Fibroblast of skin of abdomen (primary cell): ENCODE measurements around the gene MAP7.
"Not testable (repeated sequence)": the region's sequence is repeated elsewhere in the genome, so short reads cannot be mapped to it uniquely, and the experiment has no call there.

Experiments
- DNase-seq: peaks from one replicate; pipeline ENCODE4 v3.0.0-alpha.2; 2013

MAP7 gene

DNA sequence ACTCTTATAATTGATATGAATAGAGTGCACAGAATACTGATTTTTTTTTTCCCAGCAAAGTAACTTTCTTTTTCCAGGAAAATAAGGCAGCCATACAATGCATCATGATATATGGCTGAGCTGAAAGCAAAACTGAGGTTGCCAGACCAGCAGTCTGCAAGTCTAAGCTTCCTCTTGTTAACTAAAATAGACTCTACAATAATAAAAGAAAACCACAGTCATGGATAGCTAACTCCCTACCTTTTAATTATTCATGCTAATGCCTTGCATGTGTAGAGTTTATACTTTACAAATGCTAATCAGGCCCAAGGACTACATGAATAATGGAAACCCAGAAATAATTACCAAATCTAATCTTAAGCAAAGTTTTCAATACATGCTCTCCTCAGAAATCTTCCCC lies 47.4 kb downstream of the MAP7 start:
- DNase-seq = peak; percentile 21

DNA sequence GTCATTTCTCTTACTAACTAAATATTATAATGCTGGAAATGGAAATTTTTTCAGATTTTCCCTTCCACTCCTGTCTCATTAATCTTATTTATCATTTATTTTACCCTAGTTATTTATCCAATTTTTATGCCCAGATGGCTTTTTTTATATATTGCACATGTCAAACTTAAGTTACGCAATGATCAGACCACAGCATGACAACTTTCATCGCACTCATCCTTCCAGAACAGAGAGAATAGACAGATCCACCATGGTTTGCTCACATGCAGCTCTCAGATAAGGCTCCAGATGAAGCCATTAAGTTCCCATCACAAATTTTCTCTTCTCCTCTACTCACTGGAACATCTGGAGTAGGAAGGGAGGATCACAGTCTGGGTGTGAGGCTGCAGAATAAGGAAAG lies 48.7 kb downstream of the MAP7 start:
- DNase-seq = peak; percentile 9

DNA sequence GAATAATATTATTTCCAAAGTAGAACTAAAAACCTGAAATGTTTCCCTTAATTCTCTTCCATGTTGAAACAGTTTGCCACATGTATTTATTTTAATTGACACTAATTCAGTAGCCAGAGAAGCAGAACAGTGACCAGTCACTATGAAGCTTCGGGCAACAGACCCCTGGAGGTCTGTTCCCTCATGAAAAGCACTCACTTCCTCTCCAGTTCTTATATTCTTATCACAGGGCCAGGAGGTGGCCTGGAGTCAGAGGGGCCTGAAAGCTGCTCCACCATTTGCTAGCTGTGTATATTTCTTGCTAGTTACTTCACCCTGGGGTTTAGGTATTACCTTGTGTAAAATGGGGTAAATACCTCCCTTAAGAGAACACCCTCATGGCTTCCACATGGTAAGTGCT lies 49.1 kb downstream of the MAP7 start:
- DNase-seq = no peak

DNA sequence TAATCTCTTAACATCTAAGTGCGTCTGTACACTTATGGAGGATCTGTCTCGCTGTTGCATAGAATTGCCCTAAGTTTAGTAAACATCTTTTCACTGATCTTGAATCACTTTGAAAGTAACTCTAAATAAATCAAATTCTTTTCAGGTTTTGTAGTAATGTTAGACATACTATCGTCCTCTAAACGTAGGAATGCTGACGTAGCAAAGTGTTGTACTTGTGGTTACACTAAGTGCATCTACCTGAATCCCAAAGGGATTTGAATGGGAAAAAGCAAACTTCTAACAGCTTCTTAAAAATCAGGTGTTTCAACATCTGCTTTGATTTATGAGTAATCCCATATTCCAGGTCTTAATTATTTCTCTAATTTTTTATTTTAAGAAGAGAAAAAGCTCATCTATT lies 49.8 kb downstream of the MAP7 start:
- no peak for DNase-seq

DNA sequence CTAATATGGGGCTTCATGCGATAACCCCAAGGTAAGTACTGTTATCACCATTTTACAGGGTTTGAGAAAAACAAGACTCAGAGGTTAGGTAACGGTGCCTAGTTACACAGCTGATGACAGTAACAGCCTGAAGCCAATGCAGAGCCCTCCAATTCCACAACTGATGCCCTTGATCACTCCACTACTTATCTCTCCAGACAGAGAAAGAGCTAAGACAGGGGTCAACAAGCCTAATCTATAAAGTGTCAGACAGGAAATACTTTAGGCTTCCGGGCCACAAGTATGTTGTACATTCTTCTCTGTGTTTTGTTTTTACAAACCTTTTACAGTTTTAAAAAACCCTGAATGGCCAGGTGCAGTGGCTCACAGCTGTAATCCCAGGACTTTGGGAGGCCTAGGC lies 50.9 kb downstream of the MAP7 start:
- no peak for DNase-seq

DNA sequence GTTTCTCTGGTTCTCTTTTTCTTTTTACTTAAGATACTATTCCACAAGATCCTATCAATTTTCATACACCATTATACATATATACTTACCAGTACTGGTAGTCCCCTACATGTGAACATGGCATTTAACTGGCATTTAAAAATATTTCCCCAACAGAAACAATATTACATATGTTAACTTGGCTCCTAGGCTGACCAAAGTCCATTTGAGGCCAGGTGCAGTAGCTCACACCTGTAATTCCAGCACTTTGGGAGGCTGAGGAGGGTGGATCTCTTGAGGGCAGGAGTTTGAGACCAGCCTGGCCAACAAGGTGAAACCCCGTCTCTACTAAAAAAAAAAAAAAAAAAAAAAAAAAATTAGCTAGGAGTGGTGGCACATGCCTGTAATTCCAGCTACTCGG lies 53.8 kb downstream of the MAP7 start:
- DNase-seq = not testable (repeated sequence)

DNA sequence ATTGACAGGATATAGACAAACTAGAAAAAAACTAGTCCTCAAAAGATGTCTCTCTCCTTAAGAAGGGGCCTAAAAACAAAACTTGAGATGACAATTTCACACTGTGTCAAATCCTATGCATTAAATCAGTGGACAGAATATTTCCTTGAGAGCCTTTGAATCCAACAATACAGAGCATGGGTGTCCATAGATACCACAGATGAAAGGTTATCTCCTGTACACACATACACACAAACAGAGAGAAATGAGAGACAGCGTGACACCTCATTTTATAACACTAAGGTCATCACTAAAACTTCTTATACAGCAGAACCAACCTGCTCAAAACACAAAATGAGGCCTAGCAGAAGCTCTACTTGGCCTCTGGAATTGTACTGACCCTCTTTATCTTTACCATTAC lies 55.5 kb downstream of the MAP7 start:
- no peak for DNase-seq

DNA sequence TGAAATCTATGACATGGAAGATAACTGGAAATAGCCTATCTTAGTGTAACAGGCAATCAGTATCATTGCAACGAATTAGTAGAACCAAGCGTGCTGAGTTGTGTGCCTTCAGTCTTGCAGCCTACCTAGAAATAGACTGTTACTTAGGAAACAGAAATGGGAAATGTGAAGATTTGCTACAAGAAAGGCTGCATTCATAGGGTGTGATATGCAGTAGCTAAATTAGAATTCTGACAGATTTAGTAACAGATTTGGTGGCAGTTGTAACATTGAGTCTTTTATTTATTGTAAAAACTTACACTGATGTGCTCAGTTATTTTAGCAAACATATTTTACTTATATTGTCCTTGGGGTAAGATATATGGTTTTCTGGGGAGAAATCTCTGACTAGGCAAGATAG lies 56.2 kb downstream of the MAP7 start:
- DNase-seq = no peak

DNA sequence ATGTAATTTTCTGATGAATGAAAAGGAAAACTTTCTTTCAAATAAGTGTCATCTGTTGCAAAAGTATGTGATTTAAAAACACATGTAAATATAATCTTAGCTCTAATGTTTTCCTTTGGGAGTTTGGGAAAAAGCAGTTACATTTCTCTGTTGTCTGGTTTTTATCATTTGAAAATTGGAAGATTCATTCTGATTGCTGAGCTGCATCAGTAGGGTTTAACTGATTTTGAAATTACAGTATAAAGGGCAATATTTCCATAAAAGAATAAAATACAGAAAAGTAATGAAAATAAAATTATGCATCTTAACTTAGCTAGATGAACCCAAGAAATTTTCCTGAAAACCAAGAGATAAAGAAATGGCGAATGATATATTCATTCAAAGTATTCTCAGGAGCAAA lies 57.8 kb downstream of the MAP7 start:
- no peak for DNase-seq

DNA sequence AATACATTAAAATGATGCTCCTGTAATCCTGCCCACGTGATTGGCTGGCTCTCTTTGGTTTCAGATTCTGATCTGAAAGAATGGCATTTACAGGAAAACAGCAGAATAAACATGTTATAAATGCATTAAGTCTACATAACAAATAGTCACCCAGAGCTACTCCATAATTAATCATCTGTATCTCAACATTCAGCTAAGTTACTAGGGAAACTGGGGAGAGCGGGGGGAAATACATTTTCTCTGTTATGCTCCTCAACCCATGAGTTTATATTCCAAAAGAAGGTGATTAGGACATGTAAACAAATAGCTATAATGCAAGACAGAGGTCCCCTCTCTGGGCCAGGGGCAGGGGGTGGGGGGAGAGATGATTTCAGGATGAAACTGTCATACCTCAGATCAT lies 58.5 kb downstream of the MAP7 start:
- no peak for DNase-seq

DNA sequence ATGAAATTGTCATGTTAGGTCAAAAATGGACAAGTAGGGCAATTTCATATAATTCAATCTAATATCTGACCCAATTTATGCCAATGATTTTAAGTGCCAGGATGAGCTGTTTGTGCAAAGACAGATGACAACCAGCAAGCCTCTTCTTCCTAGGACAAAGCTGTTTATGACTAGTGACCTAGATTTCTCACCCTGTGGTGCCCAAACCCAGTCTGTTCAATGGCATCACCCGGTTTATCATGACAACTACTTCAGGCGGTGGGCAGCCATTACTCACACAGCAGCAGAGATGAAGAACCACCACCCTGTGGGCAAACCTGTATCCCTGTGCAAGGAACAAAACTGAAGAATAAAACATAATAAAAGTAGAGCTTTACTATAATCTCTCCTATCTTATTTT lies 59.0 kb downstream of the MAP7 start:
- DNase-seq = no peak

DNA sequence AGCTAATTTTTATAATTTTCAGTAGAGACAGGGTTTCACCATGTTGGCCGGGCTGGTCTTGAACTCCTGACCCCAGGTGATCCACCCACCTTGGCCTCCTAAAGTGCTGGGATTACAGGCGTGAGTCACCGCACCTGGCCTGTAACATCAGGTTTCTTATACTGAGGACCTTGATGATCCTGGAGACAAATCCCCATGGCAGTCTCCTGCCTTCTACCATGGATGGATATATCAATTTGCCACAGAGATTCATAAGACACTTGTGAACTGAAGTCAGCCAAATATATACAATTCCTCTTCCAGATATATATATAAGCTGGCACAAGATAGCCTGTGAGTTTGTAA lies 60.6 kb downstream of the MAP7 start:
- not testable (repeated sequence) for DNase-seq

DNA sequence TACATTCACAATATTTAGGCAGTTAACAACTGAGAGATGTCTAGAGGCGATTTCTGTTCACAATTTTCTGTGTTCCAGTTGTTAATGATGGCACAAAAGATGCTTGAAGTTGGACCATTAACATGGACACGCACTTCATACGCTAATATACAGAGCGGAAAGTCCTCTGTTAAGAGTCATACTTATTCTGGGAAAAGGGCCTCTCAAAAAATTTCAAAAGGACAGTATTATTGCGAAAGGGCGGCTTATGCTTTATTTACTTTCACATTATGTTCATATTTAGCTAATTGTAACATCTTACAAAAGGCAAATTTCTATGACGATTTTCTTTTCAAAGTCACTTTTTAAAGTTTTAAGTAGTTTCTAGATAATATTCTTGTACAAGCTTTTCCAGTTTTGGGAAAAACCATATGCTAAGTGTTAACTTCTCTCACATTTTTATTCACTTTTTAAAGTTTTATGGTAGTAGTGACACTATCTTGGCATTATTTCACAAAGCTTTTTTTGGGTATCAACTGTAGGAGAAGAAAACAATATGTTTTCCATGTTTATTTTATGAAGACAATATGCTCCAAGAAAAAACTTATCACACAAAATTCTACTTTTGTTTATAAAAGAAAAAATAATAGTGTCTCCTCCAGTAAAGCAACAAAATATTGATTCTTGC lies 62.3 kb downstream of the MAP7 start:
- no peak for DNase-seq

DNA sequence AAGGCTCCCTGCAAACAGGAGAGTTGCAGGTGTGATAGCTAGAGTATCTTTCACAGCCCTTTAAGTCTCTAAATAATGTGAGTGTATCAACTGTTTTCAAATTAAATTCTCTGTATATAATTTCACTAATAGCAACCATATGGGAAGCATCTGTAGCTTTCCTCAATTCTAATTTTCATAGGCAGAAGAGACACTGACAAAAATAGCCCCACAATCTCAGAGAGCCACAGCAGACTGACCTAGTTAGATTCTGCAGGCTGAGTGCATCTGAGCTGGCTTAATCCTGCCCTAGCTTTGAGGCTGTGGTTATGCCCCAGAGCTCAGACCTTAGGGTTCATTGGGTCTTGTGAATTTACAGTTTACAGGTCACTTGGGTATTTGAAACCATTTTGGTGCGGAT lies 63.9 kb downstream of the MAP7 start:
- no peak for DNase-seq

DNA sequence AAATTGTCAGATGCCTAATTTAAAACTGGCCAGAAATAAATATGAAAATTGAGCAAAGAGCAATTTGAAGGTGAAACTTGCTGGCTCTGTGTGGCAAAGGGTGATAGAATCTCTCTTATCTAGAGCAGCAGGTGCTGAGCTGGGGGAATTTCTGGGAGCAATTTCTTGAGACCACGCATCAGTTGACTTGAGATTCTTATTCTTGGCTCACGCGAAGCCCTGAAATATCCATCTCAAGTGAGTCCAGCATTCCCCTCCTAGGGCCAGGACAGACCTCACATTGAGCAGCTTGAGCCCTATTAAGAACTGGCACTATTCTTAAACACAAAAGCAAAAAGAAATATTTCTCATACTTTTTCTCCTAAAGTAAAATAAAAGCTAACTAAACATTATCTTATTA lies 66.3 kb downstream of the MAP7 start:
- no peak for DNase-seq

DNA sequence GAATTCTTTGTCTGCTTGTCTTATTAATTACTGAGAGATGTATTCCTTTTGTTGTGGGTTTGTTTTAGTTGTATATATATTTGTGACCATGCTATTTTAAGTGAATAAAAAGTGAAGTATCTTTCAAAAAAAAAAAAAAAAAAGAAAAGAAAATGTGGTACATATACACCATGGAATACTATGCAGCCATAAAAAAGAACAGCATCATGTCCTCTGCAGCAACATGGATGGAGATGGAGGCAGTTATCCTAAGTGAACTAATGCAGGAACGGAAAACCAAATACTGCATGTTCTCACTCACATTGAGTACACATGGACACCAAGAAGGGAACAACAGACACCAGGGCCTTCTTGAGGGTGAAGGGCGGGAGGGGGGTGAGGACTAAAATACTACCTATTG lies 67.2 kb downstream of the MAP7 start:
- DNase-seq = not testable (repeated sequence)

DNA sequence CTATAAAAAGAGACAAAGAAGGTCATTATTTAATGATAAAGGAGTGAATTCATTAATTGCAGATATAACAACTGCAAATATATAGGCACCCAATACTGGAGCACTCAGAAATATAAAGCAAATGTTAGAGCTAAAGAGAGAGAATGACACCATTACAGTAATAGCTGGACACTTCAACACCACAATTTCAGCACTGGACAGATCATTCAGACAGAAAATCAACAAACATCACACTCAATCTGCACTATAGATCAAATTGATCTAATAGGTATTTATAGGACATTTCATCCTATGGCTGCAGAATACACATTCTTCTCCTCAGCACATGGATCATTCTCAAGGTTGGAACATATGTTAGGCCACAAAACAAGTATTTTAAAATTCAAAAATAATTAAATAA lies 72.7 kb downstream of the MAP7 start:
- no peak for DNase-seq

DNA sequence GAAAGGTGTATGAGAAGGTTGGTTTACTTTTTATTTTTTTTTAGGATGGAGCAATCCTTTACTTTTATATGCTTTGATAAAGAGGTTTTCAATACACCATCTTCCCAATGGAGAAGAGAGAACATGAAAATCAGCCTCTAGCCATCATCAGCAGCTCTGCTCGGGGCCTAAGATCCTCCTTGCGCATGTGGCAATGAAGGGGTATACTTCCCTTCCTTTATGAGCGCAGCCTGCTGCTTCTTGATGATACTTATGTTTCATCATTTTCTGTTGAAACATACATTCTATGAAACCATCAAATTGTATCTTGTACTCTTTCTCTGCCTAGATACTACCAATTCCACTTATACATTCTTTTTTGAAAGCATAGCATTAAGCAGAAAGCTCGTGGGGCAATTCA lies 74.5 kb downstream of the MAP7 start:
- no peak for DNase-seq

DNA sequence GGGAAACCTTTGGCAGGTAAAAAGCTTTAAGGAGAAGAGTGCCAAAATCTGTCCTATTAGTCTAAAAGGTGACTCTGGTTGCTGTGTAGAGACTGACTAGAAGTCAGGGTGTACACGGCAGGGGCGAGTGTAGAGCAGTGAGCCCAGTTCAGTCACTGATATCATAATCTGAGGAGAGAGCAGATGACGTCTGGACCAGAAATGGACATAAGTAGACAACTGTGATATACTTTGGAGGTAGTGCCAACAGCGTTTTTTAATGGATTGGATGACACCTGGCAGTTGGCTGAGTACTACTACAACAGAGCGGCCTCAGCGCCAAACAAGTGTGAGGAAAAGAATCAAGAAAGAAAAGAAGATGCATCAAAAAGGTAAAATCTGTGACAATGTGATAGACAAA lies 76.0 kb downstream of the MAP7 start:
- no peak for DNase-seq

DNA sequence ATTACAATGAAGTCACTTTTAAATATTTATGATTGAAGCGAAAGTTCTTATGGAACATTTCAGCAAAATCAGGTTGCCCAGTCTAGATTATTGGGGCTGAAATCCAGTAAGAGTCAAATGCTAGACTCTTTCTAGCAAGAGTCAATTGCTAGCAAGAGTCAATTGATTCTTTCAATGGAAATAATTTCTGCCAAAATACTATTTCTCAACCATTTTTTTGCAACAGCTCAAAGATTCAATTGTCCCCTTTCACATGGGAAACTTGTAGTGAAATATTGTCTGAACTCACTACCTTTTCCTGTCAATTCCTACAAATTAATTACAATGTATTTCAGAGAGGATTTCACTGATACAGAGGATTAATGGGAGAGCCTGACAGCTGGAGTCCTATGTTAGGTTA lies 78.3 kb downstream of the MAP7 start:
- DNase-seq = no peak

DNA sequence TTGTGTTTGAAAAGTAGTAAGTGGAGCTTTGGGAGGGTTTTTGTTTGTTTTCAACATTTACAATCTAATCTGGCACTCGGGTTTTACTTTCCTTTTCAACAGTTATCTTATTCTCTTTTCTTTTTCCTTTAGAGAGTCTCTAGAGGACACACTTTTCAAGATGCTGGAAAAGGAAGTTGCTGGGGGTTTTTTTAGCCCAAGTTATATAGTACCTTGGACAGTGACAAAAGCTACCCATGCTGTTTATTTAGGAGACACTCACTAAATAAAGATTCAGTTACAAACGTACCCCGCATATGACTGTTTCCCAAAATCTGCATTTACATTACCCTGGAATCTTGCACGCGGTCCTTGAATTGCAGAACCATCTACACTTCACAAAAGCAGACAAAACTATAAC lies 78.8 kb downstream of the MAP7 start:
- no peak for DNase-seq

DNA sequence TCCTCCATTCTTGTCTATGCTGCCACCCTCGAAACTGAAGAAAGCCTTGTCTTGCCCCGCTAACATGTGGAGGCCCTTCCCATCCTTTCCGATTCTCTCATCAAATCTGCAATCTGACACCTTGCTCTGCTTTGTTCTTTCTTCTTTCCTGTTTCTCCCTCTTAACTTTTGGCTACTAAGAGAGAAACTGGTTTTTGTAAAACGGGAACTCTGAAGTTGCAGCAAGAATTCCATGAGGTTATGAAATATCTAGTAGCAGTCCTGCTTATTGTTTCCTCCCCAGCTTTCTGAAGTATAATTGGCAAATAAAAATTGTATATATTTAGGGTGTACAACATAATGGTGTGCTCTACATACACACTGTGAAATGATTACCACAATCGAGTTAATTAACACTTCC lies 80.2 kb downstream of the MAP7 start:
- no peak for DNase-seq

DNA sequence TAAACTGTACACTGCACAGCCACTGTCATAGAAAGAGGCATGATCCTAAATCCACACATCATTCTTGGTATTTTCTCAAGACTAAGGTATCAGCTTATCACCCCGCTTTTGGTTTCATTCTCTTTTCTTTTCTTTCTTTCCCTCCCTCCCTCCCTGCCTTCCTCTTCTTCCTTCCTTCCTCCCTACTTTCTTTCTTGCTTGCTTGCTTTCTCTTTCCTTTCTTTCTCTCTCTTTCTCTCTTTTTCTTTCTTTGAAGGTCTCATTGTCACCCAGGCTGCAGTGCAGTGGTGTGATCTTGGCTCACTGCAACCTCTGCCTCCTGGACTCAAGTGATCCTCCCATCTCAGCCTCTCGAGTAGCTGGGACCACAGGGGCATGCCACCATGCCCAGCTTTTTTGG lies 81.1 kb downstream of the MAP7 start:
- no peak for DNase-seq

DNA sequence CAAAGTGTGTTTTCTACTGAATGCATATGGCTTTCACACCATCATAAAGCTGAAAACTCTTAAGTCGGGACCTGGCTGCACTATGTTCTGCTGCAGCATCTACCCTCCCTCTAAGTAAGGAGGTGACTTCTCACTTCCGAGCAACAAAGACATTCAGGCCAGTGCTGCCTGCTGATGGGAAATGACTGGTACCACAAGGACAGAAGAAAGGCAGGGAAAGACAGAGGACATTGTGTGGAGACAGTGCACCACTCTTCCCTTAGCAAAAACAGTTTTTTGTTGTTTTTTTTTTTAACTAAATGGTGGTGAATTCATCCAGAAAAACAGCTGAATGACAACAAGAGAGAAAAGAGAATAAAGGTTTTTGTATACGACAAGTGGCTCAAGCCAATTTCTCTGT lies 81.5 kb downstream of the MAP7 start:
- DNase-seq = no peak

DNA sequence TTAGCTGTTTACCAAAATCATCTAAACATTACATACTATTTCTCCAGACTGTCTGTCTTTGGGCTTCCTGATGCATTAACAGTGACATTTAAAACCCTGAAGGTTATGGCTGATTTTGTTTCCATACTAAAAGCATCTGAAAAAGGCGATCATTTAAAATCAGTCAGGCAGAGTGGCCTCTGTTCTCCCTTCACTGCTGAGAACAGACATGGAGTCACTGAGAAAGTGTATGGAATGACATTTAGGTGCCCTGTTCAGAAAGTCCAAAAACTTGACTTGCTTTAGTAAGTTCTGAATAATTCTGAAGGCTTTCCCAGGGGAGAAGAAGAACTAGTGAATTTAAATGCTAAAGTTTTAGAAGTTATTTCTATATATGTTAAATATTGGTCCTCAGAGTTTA lies 83.0 kb downstream of the MAP7 start:
- no peak for DNase-seq

DNA sequence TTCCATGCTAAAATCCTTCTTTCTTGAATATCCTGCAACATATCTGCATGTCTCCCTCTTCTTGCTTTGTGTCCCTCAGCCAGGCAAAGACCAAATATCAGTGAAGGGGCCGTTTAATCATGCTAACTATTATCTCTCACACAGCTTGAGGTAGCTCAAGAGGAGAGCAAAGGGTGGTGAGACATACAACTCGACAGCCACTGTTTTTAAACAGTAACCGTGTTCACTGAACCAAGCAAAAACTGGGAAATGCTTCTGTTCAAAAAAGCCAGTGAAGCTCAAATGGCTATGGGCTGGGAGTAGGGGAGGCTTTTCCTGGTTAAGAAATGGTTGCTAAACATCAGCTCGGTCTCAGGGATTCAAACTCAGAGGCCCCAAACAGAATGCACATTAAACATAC lies 83.4 kb downstream of the MAP7 start:
- DNase-seq = no peak
